NCI-H2227 (cell line): ENCODE results near the gene ZNF783.
"Not testable (repeated sequence)": the region's sequence is repeated elsewhere in the genome, so short reads cannot be mapped to it uniquely, and the experiment has no call there.

ENCODE experiments used
- DNase-seq: peaks from one replicate; lab custom pipeline; 2025; ENCODE audit not compliant: unreplicated experiment; lab: John Stamatoyannopoulos, UW

ZNF783 gene

DNA sequence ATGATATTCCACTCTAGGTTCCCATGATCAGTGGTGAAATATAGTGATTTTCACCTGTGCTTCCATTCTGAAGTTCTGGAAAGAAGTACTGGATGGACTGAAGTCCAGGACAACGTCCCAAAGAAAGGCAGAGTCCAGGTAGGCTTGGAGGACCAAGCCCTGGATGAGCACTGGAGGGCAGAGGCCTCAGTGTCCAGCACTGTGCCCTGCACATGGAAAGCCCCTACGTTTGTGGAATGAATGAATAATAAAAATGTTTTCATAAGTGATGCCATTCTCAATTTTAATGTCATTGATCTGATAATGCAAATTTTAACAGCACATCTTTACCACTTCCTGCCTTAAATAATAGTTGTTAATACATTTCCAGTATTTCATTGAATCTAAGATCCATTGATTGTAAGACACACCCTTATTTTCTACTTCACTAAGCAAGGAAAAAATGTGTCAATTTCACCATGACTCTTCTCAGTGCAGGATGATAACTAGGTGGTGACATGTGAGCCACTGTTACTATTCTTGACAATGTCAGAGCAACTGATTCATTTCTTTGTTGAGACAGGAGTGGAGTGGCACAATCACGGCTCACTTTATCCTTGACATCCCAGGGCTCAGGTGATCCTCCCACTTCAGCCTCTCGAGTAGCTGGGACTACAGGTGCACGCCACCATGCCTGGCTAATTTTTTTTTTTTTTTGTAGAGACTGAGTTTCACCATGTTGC is 35.2 kb downstream of the ZNF783 start:
- DNase-seq: no peak

DNA sequence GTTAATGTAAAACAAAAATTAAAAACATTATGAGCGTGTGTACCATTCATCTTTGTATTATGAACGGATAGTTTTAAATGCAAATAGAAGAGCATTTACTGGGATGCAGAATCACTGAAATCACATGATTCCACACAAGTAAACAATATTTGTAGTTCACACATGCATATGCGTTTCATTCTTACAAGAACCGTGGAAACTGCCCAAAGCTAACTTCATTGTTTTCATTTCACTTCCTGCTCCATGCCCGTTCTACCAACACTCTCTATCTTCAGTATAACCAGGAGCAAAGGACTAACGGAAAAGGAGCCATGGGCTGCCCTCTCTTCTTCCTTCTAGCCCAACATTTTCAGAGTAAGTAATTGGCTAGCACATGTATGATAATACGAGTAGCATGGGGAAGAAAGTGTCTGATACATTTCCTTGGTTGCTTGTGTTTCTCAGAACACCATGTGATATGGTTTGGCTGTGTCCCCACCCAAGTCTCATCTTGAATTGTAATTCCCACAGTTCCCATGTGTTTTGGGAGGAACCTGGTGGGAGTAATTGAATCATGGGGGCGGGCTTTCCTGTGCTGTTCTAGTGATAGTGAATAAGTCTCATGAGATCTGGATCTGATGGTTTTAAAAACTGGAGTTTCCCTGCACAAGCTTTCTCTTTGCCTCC is 38.8 kb downstream of the ZNF783 start:
- no peak for DNase-seq

DNA sequence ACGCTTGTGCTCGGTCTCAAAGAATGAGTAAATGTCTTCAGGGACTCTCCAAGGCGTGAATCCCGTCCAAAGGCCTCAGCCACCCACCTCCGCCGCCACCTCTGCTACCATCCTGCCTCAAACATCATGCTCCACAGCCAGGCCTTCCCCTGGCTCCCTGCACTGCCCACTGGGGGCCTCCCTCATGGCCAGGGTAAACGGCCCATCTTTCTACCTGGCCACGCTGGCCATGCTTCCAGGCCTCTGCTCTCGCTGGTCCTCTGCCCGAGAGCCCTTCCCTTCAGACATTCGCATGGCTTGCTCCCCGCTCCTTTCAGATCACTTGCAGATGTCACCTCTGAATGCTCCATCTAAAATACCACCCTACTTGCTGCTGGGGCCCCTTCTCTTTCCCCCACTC is 40.2 kb downstream of the ZNF783 start:
- no peak for DNase-seq

DNA sequence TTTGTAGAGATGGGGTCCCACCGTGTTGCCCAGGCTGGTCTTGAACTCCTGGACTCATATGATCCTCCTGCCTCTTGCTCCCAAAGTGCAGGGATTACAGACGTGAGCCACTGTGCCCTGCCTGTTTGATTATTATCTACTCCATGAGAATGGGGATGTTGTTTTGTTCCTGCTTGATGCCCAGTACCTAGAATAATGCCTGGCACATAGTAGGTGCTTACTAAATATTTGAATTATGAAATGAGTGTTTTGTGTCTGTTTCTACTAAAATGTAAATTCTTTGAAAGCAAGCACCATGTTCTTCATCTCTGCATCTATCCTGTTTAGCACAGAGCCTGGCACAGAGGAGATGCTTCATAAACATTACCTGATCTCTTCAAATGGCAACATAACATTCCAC is 40.9 kb downstream of the ZNF783 start:
- no peak for DNase-seq

DNA sequence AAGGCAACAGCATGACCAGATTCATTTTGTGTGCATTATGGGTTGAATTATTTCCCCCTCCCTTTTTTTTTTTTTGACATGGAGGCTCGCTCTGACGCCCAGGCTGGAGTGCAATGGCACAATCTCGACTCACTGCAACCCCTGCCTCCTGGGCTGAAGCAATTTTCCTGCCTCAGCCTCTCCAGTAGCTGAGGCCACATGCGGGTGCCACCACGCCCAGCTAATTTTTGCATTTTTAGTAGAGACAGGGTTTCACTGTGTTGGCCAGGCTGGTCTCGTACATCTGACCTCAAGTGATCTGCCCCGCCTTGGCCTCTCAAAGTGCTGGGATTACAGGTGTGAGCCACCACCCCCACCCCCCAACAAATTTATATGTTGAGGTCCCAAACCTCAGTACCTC is 42.0 kb downstream of the ZNF783 start:
- DNase-seq: no peak

DNA sequence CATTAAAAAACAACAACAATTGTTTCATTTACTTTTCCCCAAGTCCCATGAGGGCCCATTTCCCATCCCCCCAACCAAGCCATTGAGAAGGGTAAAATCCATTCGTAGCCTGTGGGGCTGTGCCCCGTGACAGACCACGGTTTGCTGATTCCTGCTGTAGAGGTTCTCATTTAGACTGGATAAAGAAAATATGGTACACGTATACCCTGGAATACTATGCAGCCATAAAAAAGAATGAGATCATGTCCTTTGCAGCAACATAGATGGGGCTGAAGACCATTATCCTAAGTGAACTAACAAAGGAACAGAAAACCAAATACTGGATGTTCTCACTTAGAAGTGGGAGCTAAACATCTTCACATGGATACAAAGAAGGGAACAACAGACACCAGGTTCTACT is 44.9 kb downstream of the ZNF783 start:
- DNase-seq: no peak

DNA sequence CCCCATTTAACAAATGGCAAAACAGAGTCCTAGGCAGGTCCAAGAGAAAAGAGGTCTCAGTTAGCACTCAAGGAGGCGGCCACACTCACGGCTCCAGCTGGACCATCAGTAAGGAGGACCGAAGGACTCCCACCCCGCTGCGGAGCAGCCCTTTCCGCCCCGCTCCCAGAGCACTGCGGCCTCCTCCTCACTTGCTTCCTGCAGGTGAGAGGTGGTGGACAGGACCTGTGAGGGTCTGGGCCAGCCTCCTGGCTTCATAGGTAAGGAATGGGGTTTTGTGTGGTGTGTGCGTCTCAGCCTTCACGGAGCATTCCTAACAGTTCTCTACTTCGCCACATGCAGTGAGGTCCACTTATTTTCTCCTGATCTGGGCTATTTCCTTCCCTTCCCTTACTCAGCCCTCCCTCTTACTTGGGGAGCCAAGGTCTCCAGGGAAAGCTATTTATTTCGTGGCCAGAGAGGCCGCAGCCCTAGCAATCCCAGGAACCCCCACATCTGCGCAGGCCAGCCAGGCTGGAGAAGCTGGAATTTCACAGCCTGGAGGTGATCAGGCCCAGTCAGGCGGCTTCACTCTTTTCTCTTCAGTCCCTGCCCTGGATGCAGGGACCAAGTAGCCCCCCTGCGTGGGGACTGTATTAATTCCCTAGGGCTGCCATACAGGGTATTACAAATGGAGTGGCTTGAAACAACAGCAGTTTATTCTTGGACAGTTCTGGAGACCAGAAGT is 45.9 kb downstream of the ZNF783 start:
- DNase-seq: no peak

DNA sequence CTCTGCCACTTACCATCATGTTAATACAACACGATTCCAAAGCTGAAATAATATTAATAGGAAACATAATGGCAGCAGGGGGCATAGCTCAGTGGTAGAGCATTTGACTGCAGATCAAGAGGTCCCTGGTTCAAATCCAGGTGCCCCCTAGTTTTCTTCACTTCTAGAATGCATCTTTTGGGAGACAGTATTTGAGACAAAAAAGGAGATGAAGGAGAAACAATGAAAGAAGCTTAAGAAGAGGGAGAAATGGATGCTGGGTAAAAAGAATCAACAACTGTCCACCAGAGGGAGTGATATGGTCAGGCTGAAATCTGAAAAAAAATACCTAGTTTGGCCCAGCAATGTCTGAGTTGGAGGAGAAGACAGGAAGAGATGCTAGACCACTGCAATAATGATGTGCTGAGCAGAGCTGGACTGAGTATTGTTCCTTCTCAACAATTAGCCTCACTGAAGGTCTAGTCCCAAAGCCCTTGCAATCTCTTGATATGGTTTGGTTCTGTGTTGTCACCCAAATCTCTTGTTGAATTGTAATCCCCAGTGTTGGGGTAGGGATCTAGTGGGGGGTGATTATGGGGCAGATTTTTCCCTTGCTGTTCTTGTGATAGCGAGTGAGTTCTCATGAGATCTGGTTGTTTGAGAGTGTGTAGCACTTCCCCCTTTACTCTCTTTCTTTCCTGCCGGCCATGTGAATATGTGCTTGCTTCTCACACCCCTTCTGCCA is 48.3 kb downstream of the ZNF783 start:
- peak; percentile 41 for DNase-seq

DNA sequence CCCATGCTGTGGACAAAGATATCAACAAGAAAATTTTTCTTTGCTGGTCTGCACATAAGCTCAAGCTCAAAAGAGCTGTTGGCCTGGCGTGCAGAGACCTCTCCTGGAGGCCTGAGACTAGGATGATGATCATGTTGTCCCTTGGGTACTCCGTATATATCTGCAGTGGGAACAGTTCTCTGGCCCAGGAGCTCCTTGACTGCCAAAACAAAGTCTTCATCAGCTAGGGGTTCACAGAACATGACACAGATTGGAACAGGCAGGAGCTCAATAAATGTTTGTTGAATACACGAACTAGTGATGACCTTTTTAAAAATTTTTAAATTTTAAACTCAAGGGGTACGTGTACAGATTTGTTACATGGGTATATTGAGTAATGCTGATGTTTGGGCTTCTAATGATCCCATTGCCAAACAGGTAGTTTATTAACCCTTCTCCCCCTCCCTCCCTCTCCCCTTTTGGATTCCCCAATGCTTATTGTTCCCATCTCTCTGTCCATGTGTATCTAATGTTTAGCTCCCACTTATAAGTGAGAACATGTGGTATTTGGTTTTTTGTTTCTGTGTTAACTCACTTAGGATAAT is 49.1 kb downstream of the ZNF783 start:
- DNase-seq: no peak

DNA sequence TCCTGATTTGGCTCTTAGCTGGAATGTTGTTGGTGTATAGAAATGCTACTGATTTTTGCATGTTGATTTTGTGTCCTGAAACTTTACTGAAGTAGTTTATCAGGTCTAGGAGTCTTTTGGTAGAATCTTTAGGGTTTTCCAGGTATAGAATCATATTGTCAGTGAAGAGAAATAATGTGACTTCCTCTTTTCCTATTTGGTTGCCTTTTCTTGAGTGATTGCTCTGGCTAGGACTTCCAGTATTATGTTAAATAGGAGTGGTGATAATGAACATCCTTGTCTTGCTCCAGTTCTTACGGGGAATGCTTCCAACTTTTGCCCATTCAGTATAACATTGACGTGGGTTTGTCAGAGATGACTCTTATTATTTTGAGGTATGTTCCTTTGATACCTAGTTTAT is 52.0 kb downstream of the ZNF783 start:
- DNase-seq: no peak

DNA sequence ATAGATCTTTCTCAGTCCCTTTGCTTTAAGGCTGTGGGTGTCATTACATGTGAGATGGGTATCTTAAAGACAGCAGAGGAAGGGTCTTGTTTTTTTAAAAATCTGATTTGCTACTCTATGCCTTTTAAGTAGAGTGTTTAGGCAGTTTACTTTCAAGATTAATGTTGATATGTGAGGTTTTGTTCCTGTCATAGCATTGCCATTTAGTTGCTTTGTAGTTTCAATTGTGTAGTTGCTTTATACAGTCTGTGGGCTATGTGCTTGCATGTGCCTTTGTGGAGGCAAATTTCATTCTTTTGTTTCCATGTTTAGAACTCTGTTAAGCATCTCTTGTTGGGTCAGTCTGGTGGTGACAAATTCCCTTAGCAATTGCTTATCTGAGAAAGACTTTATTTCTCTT is 54.6 kb downstream of the ZNF783 start:
- DNase-seq: no peak

DNA sequence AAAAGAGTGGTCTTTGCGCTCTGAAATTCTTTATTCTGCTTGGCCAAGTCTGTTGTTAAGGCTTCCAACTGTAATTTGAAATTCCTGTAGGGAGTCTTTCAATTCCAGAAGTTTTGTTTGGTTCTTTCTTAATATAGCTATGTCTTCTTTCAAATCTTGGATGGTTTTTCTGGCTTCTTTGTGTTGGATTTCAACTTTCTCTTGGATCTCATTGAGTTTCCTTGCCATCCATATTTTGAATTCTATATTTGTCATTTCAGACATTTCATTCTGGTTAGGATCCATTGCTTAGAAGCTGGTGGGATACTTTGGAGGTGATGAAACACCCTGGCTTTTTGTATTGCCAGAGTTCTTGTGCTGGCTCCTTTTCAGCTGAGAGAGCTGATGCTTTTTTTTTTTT is 55.5 kb downstream of the ZNF783 start:
- no peak for DNase-seq

DNA sequence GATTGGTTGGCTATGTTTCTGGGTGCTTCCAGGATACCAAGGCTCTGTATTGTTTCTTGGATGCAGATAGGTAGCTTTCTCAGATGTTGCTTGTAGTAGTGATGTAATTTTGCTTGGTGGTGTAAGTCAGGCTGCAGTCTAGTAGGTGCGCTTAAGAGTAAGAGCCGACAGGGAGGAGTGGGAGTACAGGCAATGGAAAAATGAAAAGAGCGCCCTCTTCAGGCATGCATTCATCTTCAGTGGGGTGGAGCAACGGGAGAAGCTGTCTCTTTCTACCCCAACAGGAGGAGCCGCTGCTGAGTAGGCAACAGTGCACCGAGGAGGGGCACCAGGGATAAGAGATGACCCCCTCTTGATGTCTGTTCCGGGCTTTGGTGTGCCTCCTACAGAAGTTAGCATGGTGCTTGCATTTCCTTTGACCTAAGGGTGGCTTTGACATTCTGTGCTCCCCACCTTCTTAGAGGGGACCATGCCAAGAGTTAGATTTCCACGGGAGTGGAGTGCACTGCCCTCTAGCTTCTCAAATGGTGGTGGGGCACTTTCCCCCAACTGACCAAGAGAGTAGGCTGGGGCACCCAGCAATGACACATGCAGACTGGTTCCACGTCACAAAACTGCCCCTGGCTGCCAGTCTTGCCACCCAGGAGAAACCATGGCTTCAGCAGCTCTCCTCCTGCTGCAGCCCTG is 56.1 kb downstream of the ZNF783 start:
- DNase-seq: no peak

DNA sequence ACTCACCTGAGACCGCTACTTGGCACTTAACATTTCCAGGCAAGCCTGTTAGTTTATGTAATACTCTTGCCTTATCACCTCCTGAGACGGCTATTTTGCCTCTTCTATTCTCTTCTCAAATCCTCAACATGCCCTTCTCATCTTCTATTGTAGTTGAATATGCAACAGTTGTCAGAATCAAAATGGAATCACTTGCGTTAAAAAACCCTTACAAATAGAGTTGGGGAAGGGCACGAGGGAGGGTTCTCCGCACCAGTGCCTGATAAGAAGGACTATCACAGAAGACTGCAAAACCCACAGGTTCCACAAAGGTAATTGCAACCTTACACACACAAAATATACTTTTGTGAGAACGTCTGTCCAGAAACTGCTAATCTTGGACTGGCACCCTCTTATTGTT is 57.4 kb downstream of the ZNF783 start:
- DNase-seq: no peak

DNA sequence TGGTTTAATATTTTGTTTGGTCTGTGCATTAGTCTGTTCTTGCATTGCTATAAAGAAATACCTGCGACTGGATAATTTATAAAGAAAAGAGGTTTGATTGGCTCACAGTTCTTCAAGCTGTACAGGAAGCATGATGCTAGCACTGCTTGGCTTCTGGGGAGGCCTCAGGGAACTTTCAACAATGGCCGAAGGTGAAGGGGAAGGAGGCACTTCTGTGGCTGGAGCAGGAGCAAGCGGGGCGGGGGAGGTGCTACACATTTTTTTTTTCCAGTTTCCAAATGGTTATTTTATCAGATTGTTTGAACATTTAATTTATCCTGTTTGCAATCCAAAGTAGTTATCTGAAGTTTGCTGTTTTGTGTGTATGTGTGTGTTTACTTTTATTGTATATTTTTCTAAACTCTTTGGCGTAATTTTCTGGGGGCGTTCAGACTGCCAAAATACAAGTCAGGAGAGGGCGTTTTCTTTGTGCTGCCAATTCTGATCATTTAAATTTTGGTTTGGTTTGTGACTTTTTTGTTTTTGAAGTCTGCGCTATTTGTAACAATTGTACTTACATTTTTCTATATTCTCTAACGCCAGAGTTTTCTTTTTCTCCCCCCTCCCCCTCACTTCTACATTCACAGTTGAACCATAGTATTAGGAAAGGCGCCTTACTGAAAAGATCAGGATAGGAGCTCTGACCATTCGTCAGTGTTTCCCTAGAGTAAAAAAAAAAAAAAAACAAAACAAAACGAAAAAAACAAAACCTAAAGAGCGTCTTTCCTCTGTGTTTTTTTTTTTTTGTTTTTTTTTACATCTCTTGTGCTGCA is 58.5 kb downstream of the ZNF783 start:
- DNase-seq: no peak

DNA sequence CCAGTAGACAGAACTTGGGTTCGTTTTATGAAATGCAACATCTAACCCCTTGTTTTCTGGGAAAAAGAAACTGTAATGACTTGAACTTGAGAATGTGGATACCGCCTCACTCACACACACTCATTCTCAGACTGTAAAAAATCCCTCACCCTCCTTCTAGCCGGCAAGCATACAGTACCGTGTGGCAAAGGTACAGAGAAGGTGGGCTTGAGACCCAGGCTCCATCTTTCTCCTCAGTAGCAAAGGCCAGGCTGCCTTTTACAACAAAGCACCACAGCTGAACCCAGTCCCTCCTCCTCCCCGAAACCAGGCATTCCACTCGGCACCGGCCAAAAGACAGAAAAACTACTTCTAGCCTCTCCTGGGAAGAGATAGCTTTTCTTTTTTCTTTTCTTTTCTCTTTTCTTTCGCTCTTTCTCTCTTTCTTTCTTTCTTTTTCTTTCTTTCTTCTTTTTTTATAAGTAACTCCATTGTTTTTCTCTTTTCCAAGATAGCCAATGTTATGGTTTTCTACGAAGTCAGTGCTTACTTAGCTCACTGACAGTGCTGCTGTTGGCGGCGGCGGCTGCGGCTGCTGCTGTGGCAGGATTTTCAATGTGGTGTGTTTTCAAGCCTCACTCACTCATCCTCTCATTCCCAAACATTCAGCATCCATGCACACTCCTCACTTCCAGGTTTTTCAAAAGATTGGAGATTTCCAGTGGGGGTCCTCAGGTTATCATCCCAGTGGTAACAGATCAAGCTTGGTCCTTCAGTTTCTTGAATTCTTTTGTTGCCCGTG is 59.3 kb downstream of the ZNF783 start:
- not testable (repeated sequence) for DNase-seq

DNA sequence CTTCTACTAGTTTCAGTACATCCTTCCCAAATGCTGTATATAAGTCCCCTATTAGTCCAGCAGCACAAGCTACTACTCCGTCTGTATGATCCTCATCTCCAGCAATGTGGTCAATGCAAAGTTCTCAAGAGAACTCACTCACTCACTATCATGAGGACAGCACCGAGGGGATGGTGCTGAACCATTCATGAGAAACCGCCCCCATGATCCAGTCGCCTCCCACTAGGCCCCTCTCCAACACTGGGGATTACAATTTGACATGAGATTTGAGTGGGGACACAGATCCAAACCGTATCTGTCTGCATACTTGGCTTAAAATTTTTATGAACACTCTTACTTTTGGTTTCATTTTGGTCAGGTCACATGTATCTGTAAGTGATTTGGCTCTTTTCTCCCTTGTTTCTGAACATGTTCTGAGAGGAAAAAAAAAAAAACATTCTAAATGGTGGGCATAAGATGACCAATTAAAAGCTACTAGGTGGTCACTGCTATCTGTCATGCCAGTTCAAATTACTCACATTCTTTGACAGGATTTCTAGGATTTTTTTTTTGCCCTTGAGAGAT is 60.1 kb downstream of the ZNF783 start:
- DNase-seq: no peak

DNA sequence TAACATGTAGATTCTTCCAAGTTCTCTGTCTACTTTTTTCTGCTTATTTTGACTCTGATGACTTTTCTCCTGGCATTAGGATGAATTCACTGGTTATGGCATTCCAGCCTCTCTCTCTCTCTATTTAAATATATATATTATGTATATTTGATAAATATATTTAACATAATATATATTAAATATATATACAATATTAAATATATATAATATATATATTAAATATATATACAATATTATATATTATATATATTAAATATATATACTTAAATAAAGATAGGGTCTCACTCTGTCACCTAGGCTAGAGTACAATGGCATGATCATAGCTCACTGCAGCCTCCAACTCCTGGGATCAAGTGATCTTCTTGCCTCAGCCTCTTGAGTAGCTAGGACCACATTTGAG is 60.7 kb downstream of the ZNF783 start:
- DNase-seq: no peak

DNA sequence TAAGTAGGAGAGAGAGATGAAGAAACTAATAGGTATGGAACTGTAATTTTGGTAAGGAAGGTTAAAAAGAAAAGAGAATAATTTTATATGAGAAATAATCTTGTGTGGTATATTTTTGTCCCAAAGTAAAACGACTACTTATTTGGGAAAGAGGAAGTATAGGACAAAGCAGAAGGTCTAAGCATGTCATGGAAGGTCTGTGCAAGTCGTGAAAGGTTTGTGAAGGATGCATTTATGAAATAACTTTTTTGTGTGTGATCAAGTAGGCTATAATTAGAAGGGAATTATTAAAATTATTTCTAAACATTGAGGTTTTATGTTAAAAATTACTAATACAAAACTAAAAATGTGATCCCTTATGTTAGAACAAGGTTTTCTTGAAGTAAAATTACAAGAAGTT is 63.3 kb downstream of the ZNF783 start:
- no peak for DNase-seq
